Right lobe of liver (tissue), 4 donors: ENCODE results near the gene HYDIN.

Experiments used
- CTCF ChIP-seq, 4 donors: fragments of 200-600 bp in 3 of 4; fragments of 450-650 bp in 1 of 4; IDR thresholded peaks; one replicate each; pipeline versions ENCODE4 v1.5.1 to v1.8.0; 2016 to 2022; ENCODE audit warnings: antibody characterized with exemption in 4 of 4, mild to moderate bottlenecking in 2 of 4
- POLR2A ChIP-seq: fragments of 450-650 bp; IDR thresholded peaks from one replicate; pipeline ENCODE4 v1.6.1; 2017; ENCODE audit warnings: antibody characterized with exemption, mild to moderate bottlenecking
- donor health status: DM: no; HTN: no; CAD: no.
- donor health status: DM: no; HTN: no; CAD: no.
- donor health status: DM: no; HTN: yes; CAD: no.

DNA sequence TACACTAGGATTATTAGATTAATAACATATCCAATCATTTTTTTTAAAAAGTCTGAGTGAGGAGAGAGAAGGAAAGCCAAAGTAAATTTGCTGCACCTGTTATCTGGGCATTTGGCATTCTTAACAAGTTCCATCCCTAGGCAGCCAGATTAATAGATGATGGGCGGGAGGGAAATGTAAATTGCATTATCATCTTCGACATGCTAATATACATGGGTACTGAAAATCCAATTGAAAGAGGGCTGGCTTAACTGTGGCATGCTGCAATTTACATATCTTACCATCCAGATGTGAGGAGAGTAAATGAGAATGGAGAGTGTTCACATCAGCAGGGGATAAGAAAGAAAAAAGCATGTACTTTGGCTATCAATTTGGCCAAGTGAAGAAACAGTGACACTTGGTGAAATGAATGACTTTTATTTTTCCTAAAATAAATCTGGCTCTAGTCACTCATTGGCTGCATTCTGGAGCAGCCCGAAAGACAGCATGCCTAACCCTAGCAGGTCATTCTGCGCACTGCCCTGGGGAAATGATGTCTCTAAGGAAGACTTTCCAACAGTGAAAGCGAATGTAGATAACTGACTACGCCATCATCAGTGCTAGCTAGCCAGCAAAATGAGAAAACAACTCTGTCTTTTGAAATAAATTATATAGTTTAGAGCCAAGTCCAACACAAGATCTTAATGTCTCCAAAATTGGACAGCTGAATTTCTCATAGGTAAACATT is 57.9 kb downstream of the HYDIN start:
- no peak for TF ChIP-seq POLR2A
- TF ChIP-seq CTCF (IDR thresholded peaks at IDR 0.05): no peak
